ENCODE measurements around the gene STXBP6.

Gene STXBP6

DNA sequence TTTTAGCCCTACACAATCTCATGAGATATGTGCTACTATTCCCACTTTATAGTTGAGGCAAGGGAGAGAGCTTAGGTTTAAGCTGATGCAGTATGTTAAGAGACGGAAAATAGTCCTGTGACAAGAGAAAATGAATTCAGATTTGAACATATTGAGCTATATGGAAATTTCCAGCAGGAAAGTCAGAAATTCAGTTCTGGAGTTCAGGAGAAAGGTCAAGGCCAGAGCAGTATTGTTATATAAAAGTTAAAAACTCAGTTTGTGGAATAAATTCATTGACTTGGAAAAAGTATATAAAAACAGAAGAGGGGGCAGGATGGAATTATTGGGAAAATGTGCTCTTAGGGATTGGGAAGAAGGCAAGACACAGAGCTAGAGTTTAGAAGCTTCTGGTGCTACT, 248.9 kb downstream of the STXBP6 start:
- WGBS (ENCODE audit: insufficient coverage) = 100% methylated on average over 1 of the region's 1 CpG
- H3K4me1 ChIP-seq (ENCODE audit: control extremely low read depth in 1 of 4, control insufficient read depth in 4 of 4, insufficient read depth in 4 of 4, low read length in 3 of 4) = peaks cover 0 to 3% (median 1%) of the 10 kb centered on the region in 4 experiments
- no peaks in the 10 kb centered on the region for H3K9me3 ChIP-seq (ENCODE audit: control extremely low read depth in 1 of 5, control insufficient read depth in 4 of 5, insufficient read depth in 2 of 5, low read depth in 1 of 5, low read length in 4 of 5)
- H3K36me3 ChIP-seq (ENCODE audit: control insufficient read depth in 4 of 4, insufficient read depth in 4 of 4, low read length in 3 of 4) = no peaks in the 10 kb centered on the region
- DNase-seq = no peak
- POLR2A ChIA-PET = no interaction called here
- CTCF ChIA-PET = interaction anchor here (0.8 to 1.6 kb wide), 4 partner anchors 12 to 352 kb away, joined by 3 to 5 read pairs (median 3); no protein-coding TSS in a partner anchor
- no peak overlapping the region for H3K4me3 ChIP-seq (ENCODE audit: control insufficient read depth in 1 of 7, extremely low read depth in 1 of 7, insufficient read depth in 4 of 7, low read depth in 2 of 7, low read length in 6 of 7)
- no peaks in the 10 kb centered on the region for H3K27me3 ChIP-seq (replicated peaks in 2 of 5; ENCODE audit: control insufficient read depth in 4 of 5, insufficient read depth in 5 of 5, low read length in 4 of 5)
- H3K27ac ChIP-seq (ENCODE audit: insufficient read depth in 1 of 2, low read depth in 1 of 2, low read length in 2 of 2, poor library complexity in 1 of 2, severe bottlenecking in 2 of 2) = no peak overlapping the region

GRCh38 chr14:24798911-24799462, 251.0 kb downstream of the STXBP6 start:
- CTCF ChIA-PET = interaction anchor here (1.2 kb wide), 1 partner anchor 11 kb away, joined by 3 read pairs; no protein-coding TSS in a partner anchor
- WGBS (ENCODE audit: insufficient coverage) = 28% methylated on average over 2 of the region's 6 CpGs

GRCh38 chr14:24795406-24795805, 254.5 kb downstream of the STXBP6 start:
- H3K36me3 ChIP-seq (ENCODE audit: control insufficient read depth in 4 of 4, insufficient read depth in 4 of 4, low read length in 3 of 4) = no peaks in the 10 kb centered on the region
- H3K4me1 ChIP-seq (ENCODE audit: control extremely low read depth in 1 of 4, control insufficient read depth in 4 of 4, insufficient read depth in 4 of 4, low read length in 3 of 4) = peaks cover 0 to 12% (median 2%) of the 10 kb centered on the region in 4 experiments
- ChIA-PET POLR2A (no interaction called here), CTCF (interaction anchor here (0.9 kb wide), 1 partner anchor 9 kb away, joined by 3 read pairs; no protein-coding TSS in a partner anchor)
- WGBS (ENCODE audit: insufficient coverage) = 98% methylated on average over 5 of the region's 5 CpGs
- H3K4me3 ChIP-seq (ENCODE audit: control insufficient read depth in 1 of 7, extremely low read depth in 1 of 7, insufficient read depth in 4 of 7, low read depth in 2 of 7, low read length in 6 of 7) = no peak overlapping the region
- H3K27me3 ChIP-seq (replicated peaks in 2 of 5; ENCODE audit: control insufficient read depth in 4 of 5, insufficient read depth in 5 of 5, low read length in 4 of 5) = no peaks in the 10 kb centered on the region
- H3K27ac ChIP-seq (ENCODE audit: insufficient read depth in 1 of 2, low read depth in 1 of 2, low read length in 2 of 2, poor library complexity in 1 of 2, severe bottlenecking in 2 of 2) = no peak overlapping the region
- H3K9me3 ChIP-seq (ENCODE audit: control extremely low read depth in 1 of 5, control insufficient read depth in 4 of 5, insufficient read depth in 2 of 5, low read depth in 1 of 5, low read length in 4 of 5) = no peaks in the 10 kb centered on the region
- no peak for DNase-seq

More at GRCh38 chr14:24798911-24799462, 251.0 kb downstream of the STXBP6 start:
- H3K9me3 ChIP-seq (ENCODE audit: control extremely low read depth in 1 of 5, control insufficient read depth in 4 of 5, insufficient read depth in 2 of 5, low read depth in 1 of 5, low read length in 4 of 5) = no peaks in the 10 kb centered on the region
- no peak overlapping the region for H3K4me3 ChIP-seq (ENCODE audit: control insufficient read depth in 1 of 7, extremely low read depth in 1 of 7, insufficient read depth in 4 of 7, low read depth in 2 of 7, low read length in 6 of 7)
- no peaks in the 10 kb centered on the region for H3K36me3 ChIP-seq (ENCODE audit: control insufficient read depth in 4 of 4, insufficient read depth in 4 of 4, low read length in 3 of 4)
- POLR2A ChIA-PET = no interaction called here
- DNase-seq = peak in 2 of 3 donors; percentile 6 to 9
- no peaks in the 10 kb centered on the region for H3K27me3 ChIP-seq (replicated peaks in 2 of 5; ENCODE audit: control insufficient read depth in 4 of 5, insufficient read depth in 5 of 5, low read length in 4 of 5)
- H3K27ac ChIP-seq (ENCODE audit: insufficient read depth in 1 of 2, low read depth in 1 of 2, low read length in 2 of 2, poor library complexity in 1 of 2, severe bottlenecking in 2 of 2) = no peak overlapping the region
- H3K4me1 ChIP-seq (ENCODE audit: control extremely low read depth in 1 of 4, control insufficient read depth in 4 of 4, insufficient read depth in 4 of 4, low read length in 3 of 4) = peaks cover 0 to 6% (median 2%) of the 10 kb centered on the region in 4 experiments

DNA sequence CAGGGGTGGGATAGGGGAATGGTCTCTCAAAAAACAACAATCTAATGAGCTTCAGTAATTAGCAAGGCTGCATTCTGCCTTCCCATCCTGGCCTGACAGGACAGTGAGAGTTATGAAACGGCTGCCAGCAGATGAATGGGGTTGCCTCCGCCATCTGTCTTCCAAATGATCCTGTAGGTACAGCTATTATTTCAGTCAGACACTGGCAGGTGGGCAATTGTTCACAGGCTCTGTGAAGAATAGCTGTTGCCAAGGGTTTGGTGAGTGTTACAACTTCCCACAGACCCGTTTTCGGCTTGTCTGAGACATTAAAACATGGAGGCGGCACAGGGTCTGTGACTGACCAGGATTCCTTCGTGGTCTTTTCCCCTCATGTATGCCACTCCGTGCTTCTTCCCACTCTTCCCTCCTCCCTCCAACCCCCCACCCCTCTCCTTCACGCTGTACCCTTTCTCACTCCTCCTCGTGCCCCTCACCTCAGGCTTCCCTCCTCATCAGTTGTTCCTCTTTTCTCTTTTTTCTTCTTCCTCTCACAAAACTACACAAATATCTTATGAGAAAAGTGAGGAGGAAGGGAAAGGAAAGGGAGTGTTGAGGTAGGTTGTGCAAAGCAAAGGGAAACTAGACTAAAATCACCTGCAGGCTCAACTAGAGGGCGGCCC, 255.2 kb downstream of the STXBP6 start:
- POLR2A ChIA-PET = no interaction called here
- peak in 1 of 3 donors; percentile 16 for DNase-seq
- 83% methylated on average over 8 of the region's 10 CpGs for WGBS (ENCODE audit: insufficient coverage)
- peaks cover 0 to 12% (median 2%) of the 10 kb centered on the region in 4 experiments for H3K4me1 ChIP-seq (ENCODE audit: control extremely low read depth in 1 of 4, control insufficient read depth in 4 of 4, insufficient read depth in 4 of 4, low read length in 3 of 4)
- H3K9me3 ChIP-seq (ENCODE audit: control extremely low read depth in 1 of 5, control insufficient read depth in 4 of 5, insufficient read depth in 2 of 5, low read depth in 1 of 5, low read length in 4 of 5) = no peaks in the 10 kb centered on the region
- no peak overlapping the region for H3K27ac ChIP-seq (ENCODE audit: insufficient read depth in 1 of 2, low read depth in 1 of 2, low read length in 2 of 2, poor library complexity in 1 of 2, severe bottlenecking in 2 of 2)
- no peaks in the 10 kb centered on the region for H3K27me3 ChIP-seq (replicated peaks in 2 of 5; ENCODE audit: control insufficient read depth in 4 of 5, insufficient read depth in 5 of 5, low read length in 4 of 5)
- H3K36me3 ChIP-seq (ENCODE audit: control insufficient read depth in 4 of 4, insufficient read depth in 4 of 4, low read length in 3 of 4) = no peaks in the 10 kb centered on the region
- no peak overlapping the region for H3K4me3 ChIP-seq (ENCODE audit: control insufficient read depth in 1 of 7, extremely low read depth in 1 of 7, insufficient read depth in 4 of 7, low read depth in 2 of 7, low read length in 6 of 7)
- CTCF ChIA-PET = interaction anchor here (0.9 kb wide), 1 partner anchor 9 kb away, joined by 3 read pairs; no protein-coding TSS in a partner anchor

DNA sequence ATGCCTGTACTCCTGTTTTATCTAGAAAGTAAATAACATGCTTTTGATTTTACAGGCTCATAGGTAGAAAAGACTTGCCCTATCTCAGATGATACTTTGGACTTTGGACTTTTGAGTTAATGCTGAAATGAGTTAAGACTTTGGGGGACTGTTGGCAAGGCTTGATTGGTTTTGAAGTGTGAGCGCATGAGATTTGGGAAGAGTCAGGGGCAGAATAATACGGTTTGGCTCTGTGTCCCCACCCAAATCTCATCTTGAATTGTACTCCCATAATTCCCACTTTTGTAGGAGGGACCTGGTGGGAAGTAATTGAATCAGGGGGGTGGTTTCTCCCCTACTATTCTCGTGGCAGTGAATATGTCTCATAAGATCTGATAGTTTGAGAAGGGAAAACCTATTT, 259.8 kb downstream of the STXBP6 start:
- Histone ChIP-seq H3K36me3 (ENCODE audit: control insufficient read depth in 4 of 4, insufficient read depth in 4 of 4, low read length in 3 of 4) (no peaks in the 10 kb centered on the region), H3K4me1 (ENCODE audit: control extremely low read depth in 1 of 4, control insufficient read depth in 4 of 4, insufficient read depth in 4 of 4, low read length in 3 of 4) (peaks cover 0 to 9% (median 3%) of the 10 kb centered on the region in 4 experiments), H3K27ac (ENCODE audit: insufficient read depth in 1 of 2, low read depth in 1 of 2, low read length in 2 of 2, poor library complexity in 1 of 2, severe bottlenecking in 2 of 2) (no peak overlapping the region), H3K4me3 (ENCODE audit: control insufficient read depth in 1 of 7, extremely low read depth in 1 of 7, insufficient read depth in 4 of 7, low read depth in 2 of 7, low read length in 6 of 7) (no peak overlapping the region), H3K27me3 (replicated peaks in 2 of 5; ENCODE audit: control insufficient read depth in 4 of 5, insufficient read depth in 5 of 5, low read length in 4 of 5) (no peaks in the 10 kb centered on the region), H3K9me3 (ENCODE audit: control extremely low read depth in 1 of 5, control insufficient read depth in 4 of 5, insufficient read depth in 2 of 5, low read depth in 1 of 5, low read length in 4 of 5) (no peaks in the 10 kb centered on the region)
- WGBS (ENCODE audit: insufficient coverage) = no CpG with 5 or more reads among the region's 3 CpGs
- DNase-seq = no peak
- ChIA-PET CTCF (no interaction called here), POLR2A (no interaction called here)

DNA sequence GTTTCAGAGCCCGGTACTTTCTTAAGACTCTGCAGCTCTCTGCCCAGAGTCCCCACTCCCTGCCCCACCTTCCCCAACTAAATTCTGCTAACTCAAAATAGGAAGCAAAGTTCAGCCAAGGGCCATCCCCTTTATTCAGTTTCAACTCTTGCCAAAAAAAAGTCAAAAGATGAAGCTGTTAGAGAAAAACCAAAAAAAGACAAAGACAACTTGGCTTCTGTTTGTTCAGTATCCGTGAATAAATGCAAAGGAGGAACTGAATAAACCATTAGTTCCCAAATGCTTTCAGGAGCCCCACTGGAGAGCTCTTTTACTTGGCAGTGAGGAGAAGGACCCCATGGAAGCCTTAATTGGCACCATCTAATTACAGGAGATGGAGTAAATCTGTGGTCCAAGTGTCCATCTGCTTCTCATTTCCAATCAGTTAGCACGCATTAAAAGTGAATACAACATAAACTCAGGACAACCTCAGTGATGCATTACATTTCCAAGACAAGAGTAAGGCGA, 260.5 kb downstream of the STXBP6 start:
- Histone ChIP-seq H3K27me3 (replicated peaks in 2 of 5; ENCODE audit: control insufficient read depth in 4 of 5, insufficient read depth in 5 of 5, low read length in 4 of 5) (no peaks in the 10 kb centered on the region), H3K4me1 (ENCODE audit: control extremely low read depth in 1 of 4, control insufficient read depth in 4 of 4, insufficient read depth in 4 of 4, low read length in 3 of 4) (peaks cover 0 to 6% (median 3%) of the 10 kb centered on the region in 4 experiments), H3K9me3 (ENCODE audit: control extremely low read depth in 1 of 5, control insufficient read depth in 4 of 5, insufficient read depth in 2 of 5, low read depth in 1 of 5, low read length in 4 of 5) (no peaks in the 10 kb centered on the region), H3K4me3 (ENCODE audit: control insufficient read depth in 1 of 7, extremely low read depth in 1 of 7, insufficient read depth in 4 of 7, low read depth in 2 of 7, low read length in 6 of 7) (no peak overlapping the region), H3K36me3 (ENCODE audit: control insufficient read depth in 4 of 4, insufficient read depth in 4 of 4, low read length in 3 of 4) (no peaks in the 10 kb centered on the region), H3K27ac (ENCODE audit: insufficient read depth in 1 of 2, low read depth in 1 of 2, low read length in 2 of 2, poor library complexity in 1 of 2, severe bottlenecking in 2 of 2) (no peak overlapping the region)
- 61% methylated on average over 3 of the region's 4 CpGs for WGBS (ENCODE audit: insufficient coverage)
- ChIA-PET POLR2A (no interaction called here), CTCF (interaction anchor here (0.8 to 1.4 kb wide), 4 partner anchors 12 to 56 kb away, joined by 3 to 5 read pairs (median 4); no protein-coding TSS in a partner anchor)
- peak in 1 of 3 donors; percentile 4 for DNase-seq

DNA sequence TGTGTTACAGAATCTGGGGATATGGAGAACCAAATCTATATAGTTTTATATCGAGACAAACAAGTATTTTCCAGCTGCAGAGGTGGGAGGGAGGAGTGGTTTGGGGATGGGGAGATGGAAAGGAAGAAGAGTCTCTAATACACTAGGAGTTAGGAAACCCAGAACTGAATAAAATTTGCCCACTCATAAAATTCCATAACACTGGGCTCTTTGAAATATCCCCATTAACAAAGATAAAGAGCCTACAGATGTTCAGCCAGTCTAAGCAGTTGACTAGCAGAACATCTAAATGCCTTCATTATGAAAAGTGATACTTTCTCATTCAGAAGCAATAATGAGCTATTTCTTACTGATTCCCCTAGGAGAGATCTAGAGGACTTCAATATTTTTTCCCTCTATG, 264.2 kb downstream of the STXBP6 start:
- no peak overlapping the region for H3K4me3 ChIP-seq (ENCODE audit: control insufficient read depth in 1 of 7, extremely low read depth in 1 of 7, insufficient read depth in 4 of 7, low read depth in 2 of 7, low read length in 6 of 7)
- DNase-seq = no peak
- peaks cover 0 to 3% (median 2%) of the 10 kb centered on the region in 4 experiments for H3K4me1 ChIP-seq (ENCODE audit: control extremely low read depth in 1 of 4, control insufficient read depth in 4 of 4, insufficient read depth in 4 of 4, low read length in 3 of 4)
- WGBS (ENCODE audit: insufficient coverage) = no CpG with 5 or more reads among the region's 1 CpG
- CTCF ChIA-PET = interaction anchor here (2.1 kb wide), 1 partner anchor 21 kb away, joined by 5 read pairs; no protein-coding TSS in a partner anchor
- H3K27ac ChIP-seq (ENCODE audit: insufficient read depth in 1 of 2, low read depth in 1 of 2, low read length in 2 of 2, poor library complexity in 1 of 2, severe bottlenecking in 2 of 2) = no peak overlapping the region
- no peaks in the 10 kb centered on the region for H3K36me3 ChIP-seq (ENCODE audit: control insufficient read depth in 4 of 4, insufficient read depth in 4 of 4, low read length in 3 of 4)
- POLR2A ChIA-PET = no interaction called here
- no peaks in the 10 kb centered on the region for H3K9me3 ChIP-seq (ENCODE audit: control extremely low read depth in 1 of 5, control insufficient read depth in 4 of 5, insufficient read depth in 2 of 5, low read depth in 1 of 5, low read length in 4 of 5)
- no peaks in the 10 kb centered on the region for H3K27me3 ChIP-seq (replicated peaks in 2 of 5; ENCODE audit: control insufficient read depth in 4 of 5, insufficient read depth in 5 of 5, low read length in 4 of 5)
